Measurements from ENCODE around the gene GCNA.

DNA sequence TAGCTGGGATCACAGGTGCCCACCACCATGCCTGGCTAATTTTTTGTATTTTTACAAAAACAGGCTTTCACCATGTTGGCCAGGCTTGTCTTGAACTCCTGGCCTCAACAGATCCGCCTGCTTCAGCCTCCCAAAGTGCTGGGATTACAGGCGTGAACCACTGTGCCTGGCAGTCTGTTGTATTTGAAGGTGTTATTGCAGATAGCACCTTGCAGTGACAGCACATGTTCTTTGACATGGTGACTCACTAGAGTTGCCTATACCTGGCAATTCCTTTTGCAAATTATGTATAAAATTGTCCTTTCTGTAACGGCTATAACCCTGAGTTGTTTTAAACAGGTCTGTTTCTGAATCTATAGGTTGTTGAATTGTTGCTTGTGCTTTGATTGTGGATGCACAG lies 37.4 kb upstream of the GCNA start:
- TF ChIP-seq CTCF (IDR thresholded peaks at IDR 0.05) = no peak
- no peak for TF ChIP-seq POLR2A (IDR thresholded peaks at IDR 0.05)
